Stimulated activated CD4-positive, alpha-beta T cell treated with anti-CD3 and anti-CD28 coated beads, Interleukin-4, amount 100 ng/mL, for 4 hours (primary cell): ENCODE results near the gene GAS2L1.
"Not testable (repeated sequence)": the region's sequence is repeated elsewhere in the genome, so short reads cannot be mapped to it uniquely, and the experiment has no call there.

Experiments used
- DNase-seq, 2 experiments: peaks; one replicate each; pipeline ENCODE4 v3.0.0-alpha.2; 2020

Gene GAS2L1

DNA sequence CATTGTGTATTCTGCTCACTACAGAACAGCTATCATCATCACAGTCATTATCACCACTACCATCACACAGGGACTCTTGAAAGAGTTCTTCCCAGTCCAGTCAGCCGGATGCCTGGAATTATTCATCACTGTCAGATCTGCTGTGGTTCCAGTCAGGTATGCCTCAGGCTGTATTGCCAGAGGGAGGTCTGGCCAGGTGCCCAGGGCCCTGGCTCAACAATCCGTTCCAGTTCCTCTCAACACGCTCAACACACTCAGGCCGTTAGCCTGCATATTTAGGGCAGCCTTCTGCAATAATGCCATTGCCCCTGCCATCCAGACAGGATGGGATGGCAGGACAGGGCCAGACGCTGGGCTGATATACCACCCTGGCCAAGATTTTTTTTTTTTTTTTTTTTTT lies 37.7 kb downstream of the GAS2L1 start:
- no peak for DNase-seq

DNA sequence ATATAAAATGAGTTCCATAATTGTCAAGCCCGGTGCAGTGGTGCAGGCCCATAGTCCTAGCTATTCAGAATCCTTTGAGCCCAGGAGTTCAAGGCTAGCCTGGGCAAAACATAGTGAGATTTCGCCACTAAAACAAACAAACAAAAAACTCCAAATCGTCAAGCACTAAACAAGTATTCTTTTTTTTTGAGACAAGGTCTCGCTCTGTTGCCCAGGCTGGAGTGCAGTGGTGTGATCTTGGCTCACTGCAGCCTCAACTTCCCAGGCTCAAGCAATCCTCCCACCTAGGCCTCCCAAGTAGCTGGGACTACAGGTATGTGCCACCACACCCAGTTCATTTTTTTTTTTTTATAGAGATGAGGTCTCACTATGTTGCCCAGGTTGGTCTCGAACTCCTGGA lies 38.4 kb downstream of the GAS2L1 start:
- not testable (repeated sequence) for DNase-seq

DNA sequence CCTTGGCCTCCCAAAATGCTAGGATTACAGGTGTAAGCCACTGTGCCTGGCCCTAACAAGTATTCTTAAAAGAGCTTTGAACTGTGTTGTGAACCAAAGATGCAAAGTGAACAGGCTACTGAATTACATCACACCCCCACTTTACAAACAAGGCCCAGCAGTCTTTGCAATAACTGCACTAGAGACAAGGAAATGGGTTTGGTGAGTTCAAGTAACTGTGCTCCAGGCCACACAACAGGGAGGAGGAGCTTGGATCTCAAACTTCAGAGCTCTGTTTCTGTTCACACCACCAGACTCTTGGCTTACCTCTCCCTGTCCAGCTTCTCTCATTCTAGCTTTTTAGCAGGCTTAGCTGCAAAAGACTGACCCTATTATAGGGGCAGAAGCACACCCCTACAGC lies 39.5 kb downstream of the GAS2L1 start:
- DNase-seq: no peak

DNA sequence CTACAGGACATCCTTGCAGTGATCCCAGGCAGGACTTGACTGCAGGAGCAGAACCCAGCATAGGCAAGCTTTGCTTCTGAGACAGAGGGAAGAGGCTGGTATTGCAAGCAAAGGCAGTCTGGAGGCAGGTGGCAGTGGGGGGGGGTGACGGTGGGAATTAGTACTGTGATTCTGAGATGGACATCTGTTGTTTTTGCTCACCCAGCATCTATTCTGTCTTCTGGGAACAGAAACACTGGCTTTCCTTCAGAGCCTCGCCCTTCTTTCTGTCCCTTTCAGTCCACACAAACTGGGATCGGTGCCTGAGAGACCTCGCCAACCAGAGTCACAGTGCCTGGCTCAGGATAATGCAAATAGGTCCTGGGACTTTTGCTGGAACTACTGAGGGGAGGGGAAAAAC lies 40.2 kb downstream of the GAS2L1 start:
- no peak for DNase-seq

DNA sequence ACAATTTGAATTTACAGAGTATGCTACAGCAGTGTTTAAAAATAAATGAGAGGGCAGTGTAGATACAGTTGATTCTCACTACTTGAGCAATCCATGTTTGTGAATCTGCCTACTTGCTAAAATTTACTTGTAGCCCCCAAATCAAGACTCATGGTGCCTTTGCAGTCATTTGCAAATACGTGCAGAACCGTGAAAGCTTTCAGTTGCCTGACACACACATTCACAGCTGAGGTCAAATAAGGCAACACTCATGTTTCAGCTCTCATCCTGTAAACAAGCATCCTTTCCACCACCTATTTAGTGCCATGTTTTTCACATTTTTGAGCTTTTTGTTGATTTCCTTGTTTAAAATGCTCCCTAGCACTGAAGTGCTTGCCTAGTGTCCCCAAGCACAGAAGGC lies 41.6 kb downstream of the GAS2L1 start:
- DNase-seq: no peak

DNA sequence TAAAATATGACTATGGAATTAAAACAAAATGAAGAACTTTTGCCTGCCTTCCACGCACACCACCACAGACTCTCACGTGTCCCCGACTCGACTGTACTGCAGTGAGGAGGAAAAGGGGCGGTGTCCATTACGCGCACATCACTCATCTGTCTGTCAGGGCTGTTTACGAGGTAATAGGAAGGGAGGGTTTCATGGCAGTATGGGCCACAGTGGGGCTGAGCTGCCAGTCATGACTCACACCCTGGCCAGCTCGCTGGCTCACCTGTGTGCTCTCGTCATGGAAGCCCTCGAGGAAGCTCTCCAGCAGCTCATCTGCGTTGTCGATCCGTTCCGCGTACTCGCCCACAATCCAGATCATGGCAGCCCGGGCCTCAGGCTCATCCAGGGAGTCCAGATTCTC lies 42.5 kb downstream of the GAS2L1 start:
- DNase-seq: no peak

DNA sequence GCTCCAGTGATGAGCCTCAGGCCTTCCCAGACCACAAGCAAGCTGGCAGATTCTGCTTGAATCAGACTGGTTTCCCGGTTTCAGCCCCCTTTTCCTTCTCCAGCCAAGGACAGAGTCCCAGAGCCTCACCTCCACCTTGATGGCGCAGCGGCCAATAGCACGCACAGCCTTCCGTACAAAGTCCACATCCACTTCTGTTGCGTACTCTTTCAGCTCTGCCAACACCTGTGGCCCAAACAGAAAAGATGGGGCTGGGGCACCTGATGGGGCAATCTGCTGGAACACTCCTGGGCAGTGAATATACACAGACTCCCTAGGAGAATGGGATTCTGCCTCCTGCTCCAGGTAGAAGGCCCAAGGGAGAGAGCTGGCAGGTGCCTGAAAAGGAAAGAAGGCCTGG lies 44.6 kb downstream of the GAS2L1 start:
- no peak for DNase-seq

DNA sequence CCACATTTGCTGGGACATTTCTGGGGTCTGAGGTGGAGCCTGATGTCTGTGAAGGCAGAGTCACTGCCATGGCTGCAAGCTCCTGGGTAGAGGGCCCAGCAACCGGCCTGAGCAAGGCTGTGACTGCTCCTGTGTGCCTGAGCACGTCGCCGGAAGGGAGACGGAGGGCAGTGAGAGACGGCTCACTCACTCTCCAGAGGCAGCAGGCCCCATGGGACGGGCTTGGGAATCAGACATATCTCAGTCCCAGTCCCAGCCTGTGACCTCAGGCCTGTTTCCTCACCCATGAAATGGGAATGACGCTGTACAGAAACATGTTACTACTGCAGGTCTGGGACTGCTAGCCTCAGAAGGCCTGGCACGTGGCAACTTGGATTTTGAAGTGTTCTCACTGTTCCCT lies 45.4 kb downstream of the GAS2L1 start:
- no peak for DNase-seq

DNA sequence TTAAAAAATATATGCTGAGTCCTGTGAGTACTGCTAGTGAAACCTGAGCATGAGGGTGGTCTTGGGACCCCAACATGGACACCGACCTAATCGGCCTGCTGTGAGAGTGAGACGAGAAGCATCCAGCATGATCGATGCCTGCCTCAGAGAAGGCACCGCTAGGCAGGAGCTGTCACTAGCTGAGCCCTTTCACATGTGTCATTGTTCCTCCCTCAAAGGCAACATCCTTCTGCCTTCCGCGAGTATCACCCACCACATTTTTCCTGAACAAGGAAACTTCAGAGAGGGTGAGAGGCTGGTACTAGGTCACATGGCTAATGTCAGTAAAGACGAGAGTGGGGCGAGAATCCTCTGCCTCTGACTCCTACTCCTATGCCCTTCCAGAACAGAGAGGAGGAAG lies 46.3 kb downstream of the GAS2L1 start:
- DNase-seq: no peak

DNA sequence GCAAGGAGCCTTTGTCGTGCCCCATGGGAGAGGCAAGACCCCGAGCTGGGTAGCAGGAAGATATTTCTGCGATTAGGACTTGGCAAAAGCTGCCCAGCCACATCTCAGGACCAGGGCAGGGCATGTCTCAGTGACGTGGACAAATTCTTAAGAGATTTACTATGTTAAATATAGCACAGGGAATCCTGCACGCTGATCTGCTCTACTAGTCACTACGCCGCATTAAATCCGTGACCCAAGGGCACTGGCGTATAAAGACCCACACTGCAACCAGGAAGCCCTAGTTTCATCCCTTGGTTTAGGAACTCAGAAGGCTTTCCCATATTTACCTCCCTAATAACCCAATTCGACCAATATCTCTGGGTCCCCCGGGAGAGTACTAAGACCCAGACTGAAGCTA lies 46.8 kb downstream of the GAS2L1 start:
- DNase-seq: no peak

DNA sequence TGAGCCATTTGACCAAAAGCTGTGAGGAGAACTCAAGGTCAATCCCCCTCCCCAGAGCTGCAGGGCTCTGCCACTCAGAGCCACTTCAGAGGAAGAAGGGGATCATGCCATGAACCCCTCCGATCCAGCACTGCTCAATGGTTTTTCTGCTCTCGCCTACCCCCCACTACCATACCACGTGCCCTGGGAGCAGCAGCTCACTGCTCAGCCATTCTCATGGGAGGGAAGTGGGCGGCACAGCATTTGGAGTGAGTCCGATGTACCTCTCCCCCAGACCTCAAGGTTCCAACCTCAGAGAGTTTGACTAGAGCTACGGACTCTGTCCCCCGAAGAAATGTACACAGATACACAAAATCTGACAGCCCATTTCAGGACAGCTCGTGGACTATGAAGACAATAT lies 47.4 kb downstream of the GAS2L1 start:
- no peak for DNase-seq

DNA sequence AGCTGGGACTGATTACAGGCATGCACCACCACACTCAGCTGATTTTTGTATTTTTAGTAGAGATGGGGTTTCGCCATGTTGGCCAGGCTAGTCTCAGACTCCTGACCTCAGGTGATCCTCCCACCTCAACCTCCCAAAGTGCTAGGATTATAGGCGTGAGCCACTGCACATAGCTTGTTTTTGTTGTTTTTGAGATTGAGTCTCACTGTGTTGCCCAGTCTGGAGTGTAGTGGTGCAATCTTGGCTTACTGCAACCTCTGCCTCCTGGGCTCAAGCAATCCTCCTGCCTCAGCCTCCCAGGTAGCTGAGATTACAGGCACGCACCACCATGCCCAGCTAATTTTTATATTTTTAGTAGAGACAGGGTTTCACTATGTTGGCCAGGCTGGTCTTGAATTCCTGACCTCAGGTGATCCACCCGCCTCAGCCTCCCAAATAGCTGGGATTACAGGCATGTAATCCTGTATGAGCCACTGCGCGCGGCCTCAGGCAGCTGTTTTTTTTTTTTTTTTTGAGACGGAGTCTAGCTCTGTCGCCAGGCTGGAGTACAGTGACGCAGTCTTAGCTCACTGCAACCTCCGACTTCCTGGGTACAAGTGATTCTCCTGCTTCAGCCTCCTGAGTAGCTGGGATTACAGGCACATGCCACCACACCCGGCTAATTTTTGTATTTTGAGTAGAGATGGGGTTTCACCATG lies 50.9 kb downstream of the GAS2L1 start:
- DNase-seq: not testable (repeated sequence)

DNA sequence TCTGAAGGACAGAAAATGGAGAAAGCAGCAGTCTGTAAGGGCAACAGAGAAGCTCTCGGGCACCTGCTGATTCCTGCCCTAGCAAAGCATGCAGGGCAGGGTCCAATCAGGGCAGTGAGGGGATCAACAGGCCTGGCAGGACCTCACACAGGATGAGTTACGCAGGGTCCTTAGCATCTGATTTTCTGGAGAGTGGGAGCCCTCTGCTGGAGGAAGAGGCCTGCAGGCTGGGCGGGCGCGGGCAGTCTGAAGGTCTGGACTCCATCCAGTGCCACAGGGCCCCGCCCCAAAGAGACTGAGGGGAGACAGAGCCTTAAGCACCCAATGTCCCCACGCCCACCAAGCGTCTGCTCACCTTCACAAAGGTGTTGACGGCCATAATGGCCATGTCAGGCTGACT lies 53.0 kb downstream of the GAS2L1 start:
- no peak for DNase-seq
